Esophagus squamous epithelium (tissue), 5 donors: ENCODE measurements around the gene ITGB6. TPM values are rescaled to one million over a fixed set of nuclear protein-coding genes. Genes with fewer than 3 reads are reported as not detected.
"Not testable (repeated sequence)": the region's sequence is repeated elsewhere in the genome, so short reads cannot be mapped to it uniquely, and the experiment has no call there.

Source experiments
- DNase-seq: peaks from one replicate; lab custom pipeline; 2025; lab: John Stamatoyannopoulos, UW
- H3K27ac ChIP-seq, 4 donors: fragments of 200-600 bp; sonication (generic); one replicate each; pipeline ENCODE4 v1.5.1; 2016 to 2019; ENCODE audit warnings: mild to moderate bottlenecking in 1 of 4
- H3K27me3 ChIP-seq, 4 donors: fragments of 200-600 bp; sonication (generic); 1 replicate in 3 of 4; 2 replicates in 1 of 4; pipeline versions ENCODE4 v1.5.1 to v1.6.0; 2017 to 2021; ENCODE audit warnings: antibody characterized with exemption in 1 of 4
- H3K36me3 ChIP-seq, 3 donors: fragments of 200-600 bp; sonication (generic); one replicate each; pipeline ENCODE4 v1.5.1; 2016 to 2019
- H3K4me1 ChIP-seq, 3 donors: fragments of 200-600 bp; sonication (generic); one replicate each; pipeline ENCODE4 v1.5.1; 2017 to 2019
- H3K4me3 ChIP-seq, 4 donors: fragments of 200-600 bp; sonication (generic); 1 replicate in 3 of 4; 2 replicates in 1 of 4; pipeline ENCODE4 v1.5.1; 2016 to 2019; ENCODE audit warnings: mild to moderate bottlenecking in 2 of 4, moderate library complexity in 1 of 4
- H3K9me3 ChIP-seq, 3 donors: fragments of 200-600 bp; sonication (generic); one replicate each; pipeline ENCODE4 v1.5.1; 2016 to 2019
- POLR2A ChIP-seq, 4 donors: fragments of 450-650 bp; IDR thresholded peaks; one replicate each; pipeline ENCODE4 v1.6.1; 2017; ENCODE audit warnings: antibody characterized with exemption in 4 of 4, mild to moderate bottlenecking in 4 of 4, moderate library complexity in 3 of 4
- WGBS, 2 donors: methylation state at CpG; one replicate each; pipeline ENCODE4 v1.1.5; 2018; 5-methylcytosine and 5-hydroxymethylcytosine counted together
- intact Hi-C: fragments of 100-400 bp; cut with DNase I; formaldehyde crosslinking; loops from one replicate; pipeline ENCODE4 v1.15.0; 2022
- total RNA-seq, 4 donors: library from RNA; depleted of rRNA; stranded (reverse); fragments of >200 nt; gene quantifications; one replicate each; pipeline ENCODE4 v1.1.0, GENCODE V29; 2016
- TF ChIP-seq, protein P1 (sequence below), 6 experiments: fragments of 450-650 bp in 4 of 6; fragments of 200-600 bp in 2 of 6; sonication (generic) in 2 of 6; IDR thresholded peaks; one replicate each; pipeline ENCODE4 v1.5.1; 2016 to 2019; ENCODE audit warnings: antibody characterized with exemption in 6 of 6, mild to moderate bottlenecking in 4 of 6, moderate library complexity in 4 of 6
- donor health status: DM: yes; HTN: yes; CAD: no.

Gene ITGB6
- total RNA-seq, 4 donors from 2014 or later, result 25.3 to 42.2 (median 33.6) TPM

GRCh38 chr2:160157861-160158829, 41.9 kb downstream of the ITGB6 start:
- TF ChIP-seq, protein P1, sequence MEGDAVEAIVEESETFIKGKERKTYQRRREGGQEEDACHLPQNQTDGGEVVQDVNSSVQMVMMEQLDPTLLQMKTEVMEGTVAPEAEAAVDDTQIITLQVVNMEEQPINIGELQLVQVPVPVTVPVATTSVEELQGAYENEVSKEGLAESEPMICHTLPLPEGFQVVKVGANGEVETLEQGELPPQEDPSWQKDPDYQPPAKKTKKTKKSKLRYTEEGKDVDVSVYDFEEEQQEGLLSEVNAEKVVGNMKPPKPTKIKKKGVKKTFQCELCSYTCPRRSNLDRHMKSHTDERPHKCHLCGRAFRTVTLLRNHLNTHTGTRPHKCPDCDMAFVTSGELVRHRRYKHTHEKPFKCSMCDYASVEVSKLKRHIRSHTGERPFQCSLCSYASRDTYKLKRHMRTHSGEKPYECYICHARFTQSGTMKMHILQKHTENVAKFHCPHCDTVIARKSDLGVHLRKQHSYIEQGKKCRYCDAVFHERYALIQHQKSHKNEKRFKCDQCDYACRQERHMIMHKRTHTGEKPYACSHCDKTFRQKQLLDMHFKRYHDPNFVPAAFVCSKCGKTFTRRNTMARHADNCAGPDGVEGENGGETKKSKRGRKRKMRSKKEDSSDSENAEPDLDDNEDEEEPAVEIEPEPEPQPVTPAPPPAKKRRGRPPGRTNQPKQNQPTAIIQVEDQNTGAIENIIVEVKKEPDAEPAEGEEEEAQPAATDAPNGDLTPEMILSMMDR (IDR thresholded peaks at IDR 0.05), result no peak
- no peak for TF ChIP-seq POLR2A (IDR thresholded peaks at IDR 0.05)
- no peak for DNase-seq
- peaks cover 0 to 13% (median 0%) of the 10 kb centered on the region in 3 donors for H3K4me1 ChIP-seq
- H3K4me3 ChIP-seq, result no peak overlapping the region
- H3K27ac ChIP-seq, result peak overlapping the region in 2 of 4 donors; percentile 25 to 45
- no peaks in the 10 kb centered on the region for H3K27me3 ChIP-seq
- WGBS, 2 donors, result 55 to 57% methylated on average over 12 to 13 of the region's 13 CpGs
- H3K9me3 ChIP-seq, result no peaks in the 10 kb centered on the region
- intact Hi-C loops, result no loop called here
- H3K36me3 ChIP-seq, result peaks cover 0 to 36% (median 0%) of the 10 kb centered on the region in 3 donors

DNA sequence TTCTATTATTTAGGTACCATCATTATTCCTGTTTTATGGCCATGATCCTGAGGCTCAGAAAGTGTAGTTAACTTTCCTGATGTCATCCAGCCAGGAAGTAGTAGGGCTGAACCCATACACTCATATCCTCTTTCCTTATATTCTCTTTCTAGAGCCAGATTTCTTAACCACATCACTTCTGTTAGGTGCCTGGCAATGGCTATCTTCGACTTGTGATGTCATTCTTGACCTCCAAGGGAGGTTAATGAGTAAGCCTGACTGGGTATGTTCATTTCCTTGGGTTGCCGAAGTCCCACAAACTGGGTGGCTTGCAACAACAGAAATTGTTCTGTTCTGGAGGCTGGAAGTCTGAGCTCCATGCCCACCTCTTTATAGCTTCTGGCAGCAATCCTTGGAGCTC, 43.4 kb downstream of the ITGB6 start:
- H3K4me3 ChIP-seq, result no peak overlapping the region
- H3K36me3 ChIP-seq, result peaks cover 0 to 25% (median 0%) of the 10 kb centered on the region in 3 donors
- WGBS, 2 donors, result 67 to 69% methylated on average over 1 to 2 of the region's 2 CpGs
- no peak for DNase-seq
- intact Hi-C loops, result no loop called here
- no peak overlapping the region for H3K27ac ChIP-seq
- no peak for TF ChIP-seq POLR2A (IDR thresholded peaks at IDR 0.05)
- TF ChIP-seq, protein P1 (IDR thresholded peaks at IDR 0.05), result no peak
- no peaks in the 10 kb centered on the region for H3K27me3 ChIP-seq
- no peaks in the 10 kb centered on the region for H3K9me3 ChIP-seq
- H3K4me1 ChIP-seq, result peaks cover 0 to 13% (median 0%) of the 10 kb centered on the region in 3 donors

GRCh38 chr2:160156100-160156499, 44.0 kb downstream of the ITGB6 start:
- no peak for DNase-seq
- Histone ChIP-seq H3K4me1 (peaks cover 0 to 13% (median 0%) of the 10 kb centered on the region in 3 donors), H3K9me3 (no peaks in the 10 kb centered on the region), H3K27me3 (no peaks in the 10 kb centered on the region), H3K4me3 (no peak overlapping the region), H3K36me3 (peaks cover 0 to 20% (median 0%) of the 10 kb centered on the region in 3 donors), H3K27ac (no peak overlapping the region)
- no peak for TF ChIP-seq POLR2A (IDR thresholded peaks at IDR 0.05)
- TF ChIP-seq, protein P1 (IDR thresholded peaks at IDR 0.05), result no peak
- intact Hi-C loops, result no loop called here
- WGBS, 2 donors, result 93 to 94% methylated on average over 2 to 3 of the region's 4 CpGs

GRCh38 chr2:160148419-160148818, 51.7 kb downstream of the ITGB6 start:
- intact Hi-C loops, DNase-seq, H3K9me3 ChIP-seq, H3K27ac ChIP-seq, H3K4me3 ChIP-seq, H3K27me3 ChIP-seq, H3K4me1 ChIP-seq: not testable (repeated sequence)
- WGBS, 2 donors, result 64 to 73% methylated on average over 7 to 8 of the region's 8 CpGs
- H3K36me3 ChIP-seq, result peaks cover 0 to 28% (median 0%) of the 10 kb centered on the region in 3 donors

- no peak for DNase-seq
- no peak overlapping the region for H3K27ac ChIP-seq
- peaks cover 0 to 52% (median 0%) of the 10 kb centered on the region in 3 donors for H3K36me3 ChIP-seq
- no peak for TF ChIP-seq POLR2A (IDR thresholded peaks at IDR 0.05)
- TF ChIP-seq, protein P1 (IDR thresholded peaks at IDR 0.05), result no peak
- H3K4me3 ChIP-seq, result no peak overlapping the region
- intact Hi-C loops, result no loop called here
- H3K9me3 ChIP-seq, result no peaks in the 10 kb centered on the region
- H3K4me1 ChIP-seq, result peaks cover 0 to 5% (median 0%) of the 10 kb centered on the region in 3 donors
- WGBS, 2 donors, result 58 to 77% methylated on average over 1 to 2 of the region's 2 CpGs
- H3K27me3 ChIP-seq, result no peaks in the 10 kb centered on the region
Measured at GRCh38 chr2:160145471-160145870, 54.6 kb downstream of the ITGB6 start.
